Adrenal gland (tissue), 5 donors: Measurements from ENCODE around the gene ERAL1.

Experiments
- POLR2A ChIP-seq, 2 donors: fragments of 450-650 bp; IDR thresholded peaks; one replicate each; pipeline ENCODE4 v1.6.1; 2017; ENCODE audit warnings: antibody characterized with exemption in 2 of 2, mild to moderate bottlenecking in 2 of 2, moderate library complexity in 1 of 2
- TF ChIP-seq, protein P1 (sequence below), 6 experiments: fragments of 450-650 bp in 4 of 6; fragments of 200-600 bp in 2 of 6; sonication (generic) in 1 of 6; IDR thresholded peaks; 1 replicate in 5 of 6; 2 replicates in 1 of 6; pipeline versions ENCODE4 v1.5.1 to v1.8.0; 2016 to 2021; ENCODE audit warnings: antibody characterized with exemption in 6 of 6, mild to moderate bottlenecking in 2 of 6, moderate library complexity in 1 of 6
- donor health status: DM: no; HTN: no; CAD: no.

GRCh38 chr17:28834420-28834819, 20.4 kb upstream of the ERAL1 start:
- TF ChIP-seq, protein P1, sequence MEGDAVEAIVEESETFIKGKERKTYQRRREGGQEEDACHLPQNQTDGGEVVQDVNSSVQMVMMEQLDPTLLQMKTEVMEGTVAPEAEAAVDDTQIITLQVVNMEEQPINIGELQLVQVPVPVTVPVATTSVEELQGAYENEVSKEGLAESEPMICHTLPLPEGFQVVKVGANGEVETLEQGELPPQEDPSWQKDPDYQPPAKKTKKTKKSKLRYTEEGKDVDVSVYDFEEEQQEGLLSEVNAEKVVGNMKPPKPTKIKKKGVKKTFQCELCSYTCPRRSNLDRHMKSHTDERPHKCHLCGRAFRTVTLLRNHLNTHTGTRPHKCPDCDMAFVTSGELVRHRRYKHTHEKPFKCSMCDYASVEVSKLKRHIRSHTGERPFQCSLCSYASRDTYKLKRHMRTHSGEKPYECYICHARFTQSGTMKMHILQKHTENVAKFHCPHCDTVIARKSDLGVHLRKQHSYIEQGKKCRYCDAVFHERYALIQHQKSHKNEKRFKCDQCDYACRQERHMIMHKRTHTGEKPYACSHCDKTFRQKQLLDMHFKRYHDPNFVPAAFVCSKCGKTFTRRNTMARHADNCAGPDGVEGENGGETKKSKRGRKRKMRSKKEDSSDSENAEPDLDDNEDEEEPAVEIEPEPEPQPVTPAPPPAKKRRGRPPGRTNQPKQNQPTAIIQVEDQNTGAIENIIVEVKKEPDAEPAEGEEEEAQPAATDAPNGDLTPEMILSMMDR (IDR thresholded peaks at IDR 0.05): no peak
- no peak for TF ChIP-seq POLR2A (IDR thresholded peaks at IDR 0.05)
